Natural killer cell (primary cell): ENCODE data around the gene FNBP1. TPM values are rescaled to one million over a fixed set of nuclear protein-coding genes. Genes with fewer than 3 reads are reported as not detected.

Experiments used
- ATAC-seq, 3 donors: fragments of 150-1000 bp in 2 of 3; fragments of 200-7000 bp in 1 of 3; cut with Tn5 transposase; 1 replicate in 1 of 3; 2 replicates in 2 of 3; pipeline ENCODE4 v1.10.0; 2021; ENCODE audit warnings: mild to moderate bottlenecking in 2 of 3, moderate library complexity in 2 of 3
- DNase-seq, 2 donors: peaks; one replicate each; pipeline versions ENCODE4 v3.0.0 to v3.0.0-alpha.2; 2013 to 2021; ENCODE audit warnings: mixed read lengths in 1 of 2
- H3K27ac ChIP-seq: one replicate; pipeline ENCODE4 v1.5.1; 2013; ENCODE audit warnings: mild to moderate bottlenecking, low read length
- H3K27me3 ChIP-seq: one replicate; pipeline ENCODE4 v1.6.1; 2013; ENCODE audit warnings: low read length; ENCODE audit not compliant: control insufficient read depth, insufficient read depth
- H3K36me3 ChIP-seq: one replicate; pipeline ENCODE4 v1.6.1; 2013; ENCODE audit warnings: low read length; ENCODE audit not compliant: control insufficient read depth, insufficient read depth
- H3K4me1 ChIP-seq: one replicate; pipeline ENCODE4 v1.6.1; 2013; ENCODE audit warnings: low read length; ENCODE audit not compliant: control insufficient read depth, insufficient read depth
- H3K4me3 ChIP-seq: one replicate; pipeline ENCODE4 v1.5.1; 2013; ENCODE audit warnings: low read length
- H3K9me3 ChIP-seq: one replicate; pipeline ENCODE4 v1.6.1; 2013; ENCODE audit warnings: low read length; ENCODE audit not compliant: control insufficient read depth, insufficient read depth
- H3K27ac Mint-ChIP-seq, 2 donors: one replicate each; pipeline ENCODE4 v1.8.0; 2022; ENCODE audit warnings: mild to moderate bottlenecking in 2 of 2, mixed read lengths in 2 of 2, moderate library complexity in 1 of 2
- H3K27me3 Mint-ChIP-seq, 2 donors: one replicate each; pipeline ENCODE4 v1.8.0; 2022; ENCODE audit warnings: low read depth in 2 of 2, mixed read lengths in 2 of 2
- H3K36me3 Mint-ChIP-seq: one replicate; pipeline ENCODE4 v1.8.0; 2022; ENCODE audit warnings: mixed read lengths
- H3K4me1 Mint-ChIP-seq, 2 donors: one replicate each; pipeline ENCODE4 v1.8.0; 2022; ENCODE audit warnings: mixed read lengths in 2 of 2
- H3K4me3 Mint-ChIP-seq: one replicate; pipeline ENCODE4 v1.8.0; 2022; ENCODE audit warnings: mild to moderate bottlenecking, moderate library complexity, mixed read lengths
- H3K9me3 Mint-ChIP-seq, 2 donors: one replicate each; pipeline ENCODE4 v1.8.0; 2022; ENCODE audit warnings: mixed read lengths in 2 of 2
- CTCF ChIP-seq: fragments of 200-600 bp; IDR thresholded peaks from one replicate; pipeline ENCODE4 v1.8.0; 2022; ENCODE audit warnings: antibody characterized with exemption
- WGBS: methylation state at CpG from one replicate; pipeline ENCODE4 v1.1.7; 2013; ENCODE audit warnings: missing lambda C conversion rate; ENCODE audit not compliant: insufficient coverage; 5-methylcytosine and 5-hydroxymethylcytosine counted together
- intact Hi-C: fragments of 100-400 bp; cut with micrococcal nuclease; formaldehyde crosslinking; loops from one replicate; pipeline ENCODE4 v1.14.2; 2022
- total RNA-seq, 4 donors: library from RNA; stranded (reverse); fragments of 120-200 nt in 1 of 4; gene quantifications; one replicate each; pipeline versions ENCODE4 v1.2.3 to v1.2.4, GENCODE V29; 2013 to 2022

Gene FNBP1
- total RNA-seq, 3 donors from 2014 or later (not counting 1 experiment from before 2014, with no cell fraction given), result 177 to 209 (median 203) TPM

GRCh38 chr9:129886226-129887174 is 156.5 kb downstream of the FNBP1 start:
- Mint-ChIP-seq H3K4me1 (peaks cover 65 to 76% of the 10 kb centered on the region in 2 donors), H3K36me3 (no peaks in the 10 kb centered on the region), H3K27me3 (no peaks in the 10 kb centered on the region), H3K27ac (peak overlapping the region; percentile 98 to 99), H3K4me3 (peak overlapping the region; percentile 86), H3K9me3 (no peaks in the 10 kb centered on the region)
- peak overlapping the region; percentile 65 for H3K4me3 ChIP-seq
- ATAC-seq, result peak in 2 of 3 donors; percentile 5 to 6
- intact Hi-C loops, result loop anchor here (1.0 to 5.0 kb wide), 2 partner anchors 9 to 64 kb away; partner anchors contain the start of gene TOR1A
- H3K27me3 ChIP-seq, result no peaks in the 10 kb centered on the region
- WGBS, result 24% methylated on average over 20 of the region's 20 CpGs
- peak overlapping the region; percentile 98 for H3K27ac ChIP-seq
- peak; percentile 53 to 92 for DNase-seq
- no peak for TF ChIP-seq CTCF
- H3K36me3 ChIP-seq, result peaks cover 9% of the 10 kb centered on the region
- no peaks in the 10 kb centered on the region for H3K9me3 ChIP-seq
- H3K4me1 ChIP-seq, result peaks cover 81% of the 10 kb centered on the region

DNA sequence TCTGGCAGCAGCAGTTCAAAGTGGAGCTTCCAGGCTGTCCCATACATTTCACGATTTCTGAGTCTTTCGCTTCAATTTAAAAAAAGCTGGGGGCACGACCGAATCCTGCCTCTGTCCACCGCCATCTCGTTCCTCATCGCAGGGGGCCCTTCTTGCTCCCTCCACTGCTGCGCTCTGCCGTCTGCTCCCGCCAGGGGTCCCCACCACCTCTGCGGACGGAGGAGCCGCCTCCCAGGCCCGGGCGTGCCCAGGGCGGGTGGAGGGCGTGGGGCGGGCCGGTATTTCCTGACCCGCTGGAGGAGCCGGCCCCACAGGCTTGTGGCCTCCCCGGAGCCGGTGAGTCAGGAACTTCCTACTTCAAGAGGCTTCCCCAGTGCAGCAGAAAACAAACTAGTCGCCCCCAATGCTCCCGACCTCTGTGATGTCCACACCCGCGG is 157.3 kb downstream of the FNBP1 start:
- H3K27ac Mint-ChIP-seq, result peak overlapping the region; percentile 98 to 99
- peak overlapping the region; percentile 98 for H3K27ac ChIP-seq
- DNase-seq, result peak; percentile 86 to 93
- intact Hi-C loops, result loop anchor here (2.0 to 5.0 kb wide), 3 partner anchors 51 to 157 kb away; partner anchors contain the start of genes C9orf78, FNBP1, TOR1A and USP20
- peaks cover 58 to 68% of the 10 kb centered on the region in 2 donors for H3K4me1 Mint-ChIP-seq
- H3K9me3 ChIP-seq, result no peaks in the 10 kb centered on the region
- H3K36me3 ChIP-seq, result peaks cover 9% of the 10 kb centered on the region
- no peaks in the 10 kb centered on the region for H3K36me3 Mint-ChIP-seq
- H3K4me1 ChIP-seq, result peaks cover 73% of the 10 kb centered on the region
- H3K9me3 Mint-ChIP-seq, result no peaks in the 10 kb centered on the region
- H3K27me3 ChIP-seq, result no peaks in the 10 kb centered on the region
- peak; percentile 38 to 69 (median 46) for ATAC-seq
- WGBS, result under 1% methylated on average over 27 of the region's 27 CpGs
- peak overlapping the region; percentile 86 for H3K4me3 Mint-ChIP-seq
- H3K4me3 ChIP-seq, result peak overlapping the region; percentile 65
- TF ChIP-seq CTCF, result peak; percentile 82
- no peaks in the 10 kb centered on the region for H3K27me3 Mint-ChIP-seq

DNA sequence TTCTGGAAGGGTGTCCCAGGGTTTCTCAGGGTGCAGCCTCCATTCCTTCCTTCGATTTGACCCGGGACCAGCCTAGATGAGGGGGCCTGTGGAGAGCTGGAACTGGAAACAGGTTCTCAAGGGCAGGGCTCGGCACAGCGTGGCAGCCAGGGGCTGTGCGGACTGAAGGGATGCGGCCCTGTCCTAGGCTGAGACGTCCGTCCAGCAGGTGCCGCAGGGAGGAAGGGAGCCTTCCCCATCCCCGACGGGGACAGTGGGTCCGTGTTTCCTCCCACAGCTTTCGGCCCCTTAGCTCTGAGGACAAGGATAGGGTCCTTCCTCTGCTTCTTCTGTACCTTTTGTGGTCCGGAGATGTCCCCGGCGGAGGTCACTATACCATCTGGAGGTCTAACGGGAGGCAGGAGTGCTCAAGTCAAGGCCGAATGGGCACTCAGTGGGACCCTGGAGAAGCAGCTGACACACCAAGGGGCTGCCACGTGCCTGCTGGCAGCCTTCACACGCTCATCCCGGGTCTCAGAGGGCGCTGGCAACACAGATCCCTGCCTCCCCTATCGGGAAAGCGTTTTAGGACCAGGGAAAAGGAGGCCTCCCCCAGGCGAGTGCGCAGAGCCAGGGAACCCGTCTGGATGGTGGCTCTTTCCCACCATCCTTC is 157.8 kb downstream of the FNBP1 start:
- WGBS, result 3% methylated on average over 27 of the region's 27 CpGs
- H3K27ac ChIP-seq, result peak overlapping the region; percentile 98

More for the DNA sequence above, 157.8 kb downstream of the FNBP1 start:
- Histone ChIP-seq H3K4me3 (peak overlapping the region; percentile 65), H3K36me3 (peaks cover 9% of the 10 kb centered on the region), H3K27me3 (no peaks in the 10 kb centered on the region), H3K4me1 (peaks cover 68% of the 10 kb centered on the region), H3K9me3 (no peaks in the 10 kb centered on the region)
- TF ChIP-seq CTCF, result no peak
- peaks cover 53 to 62% of the 10 kb centered on the region in 2 donors for H3K4me1 Mint-ChIP-seq
- intact Hi-C loops, result loop anchor here (2.0 to 5.0 kb wide), 3 partner anchors 50 to 158 kb away; partner anchors contain the start of genes C9orf78, FNBP1, TOR1A and USP20
- peak; percentile 45 to 67 for DNase-seq
- H3K4me3 Mint-ChIP-seq, result peak overlapping the region; percentile 86
- no peaks in the 10 kb centered on the region for H3K27me3 Mint-ChIP-seq
- no peaks in the 10 kb centered on the region for H3K36me3 Mint-ChIP-seq
- peak in 1 of 3 donors; percentile 19 for ATAC-seq
- no peaks in the 10 kb centered on the region for H3K9me3 Mint-ChIP-seq
- peak overlapping the region; percentile 98 to 99 for H3K27ac Mint-ChIP-seq
